CD4-positive, alpha-beta T cell (primary cell): ENCODE results near the gene PID1. TPM values are rescaled to one million over a fixed set of nuclear protein-coding genes. Genes with fewer than 3 reads are reported as not detected.

ENCODE experiments used
- ATAC-seq: fragments of 200-7000 bp; cut with Tn5 transposase; one replicate; pipeline ENCODE4 v1.10.0; 2022; ENCODE audit warnings: mild to moderate bottlenecking; ENCODE audit not compliant: poor library complexity
- CTCF ChIA-PET: fragments of 350-600 bp; sonication (Branson Sonifier 250); formaldehyde crosslinking; loops from one replicate; lab custom pipeline; 2021; ENCODE audit warnings: antibody characterized with exemption, inconsistent platforms; lab: Charles Lee
- POLR2A ChIA-PET: fragments of 350-600 bp; sonication (Branson Sonifier 250); formaldehyde crosslinking; loops from one replicate; lab custom pipeline; 2021; ENCODE audit warnings: antibody characterized with exemption, inconsistent platforms; lab: Charles Lee
- DNase-seq, 14 experiments: peaks; one replicate each; pipeline ENCODE4 v3.0.0-alpha.2; 2013 to 2020; ENCODE audit warnings: mixed read lengths in 2 of 14
- H3K27ac ChIP-seq, 2 donors: one replicate each; pipeline versions ENCODE4 v1.5.1 to v1.7.0; 2013; ENCODE audit warnings: low read length in 2 of 2, low read depth in 1 of 2, mild to moderate bottlenecking in 1 of 2
- H3K27me3 ChIP-seq, 2 experiments: 1 replicate in 1 of 2; 2 replicates in 1 of 2; pipeline versions ENCODE4 v1.6.1 to v1.7.0; 2013; ENCODE audit warnings: low read length in 2 of 2, control low read depth in 1 of 2, mild to moderate bottlenecking in 1 of 2, moderate library complexity in 1 of 2; ENCODE audit not compliant: insufficient read depth in 2 of 2, control insufficient read depth in 1 of 2
- H3K36me3 ChIP-seq: one replicate; pipeline ENCODE4 v1.6.1; 2013; ENCODE audit warnings: low read length, control low read depth; ENCODE audit not compliant: insufficient read depth
- H3K4me1 ChIP-seq: one replicate; pipeline ENCODE4 v1.6.1; 2013; ENCODE audit warnings: low read length, control low read depth; ENCODE audit not compliant: insufficient read depth
- H3K4me3 ChIP-seq: one replicate; pipeline ENCODE4 v1.5.1; 2013; ENCODE audit warnings: mild to moderate bottlenecking, low read length, moderate library complexity
- H3K9me3 ChIP-seq, 2 experiments: 1 replicate in 1 of 2; 2 replicates in 1 of 2; pipeline versions ENCODE4 v1.6.1 to v1.7.0; 2013; ENCODE audit warnings: low read length in 2 of 2, mild to moderate bottlenecking in 2 of 2, control low read depth in 1 of 2, moderate library complexity in 1 of 2; ENCODE audit not compliant: control insufficient read depth in 1 of 2, insufficient read depth in 1 of 2
- H3K27ac Mint-ChIP-seq: one replicate; pipeline ENCODE4 v1.8.0; 2020; ENCODE audit warnings: mixed read lengths
- H3K27me3 Mint-ChIP-seq: one replicate; pipeline ENCODE4 v1.8.0; 2021; ENCODE audit warnings: mixed read lengths
- H3K36me3 Mint-ChIP-seq: one replicate; pipeline ENCODE4 v1.8.0; 2021; ENCODE audit warnings: low read depth, mixed read lengths
- H3K4me1 Mint-ChIP-seq: one replicate; pipeline ENCODE4 v1.8.0; 2021; ENCODE audit warnings: low read depth, mixed read lengths
- H3K4me3 Mint-ChIP-seq: one replicate; pipeline ENCODE4 v1.8.0; 2020; ENCODE audit warnings: mild to moderate bottlenecking, mixed read lengths
- H3K9me3 Mint-ChIP-seq: one replicate; pipeline ENCODE4 v1.8.0; 2020; ENCODE audit warnings: mixed read lengths
- intact Hi-C, 2 experiments: fragments of 100-400 bp; cut with DNase I in 1 of 2; cut with micrococcal nuclease in 1 of 2; formaldehyde crosslinking; loops; one replicate each; pipeline versions ENCODE4 v1.15.1 to v1.9.0; 2023 to 2025; cut with DNase I, micrococcal nuclease
- total RNA-seq, 174 experiments: library from RNA in 2 of 174; stranded (reverse) in 2 of 174; gene quantifications; one replicate each; pipeline ENCODE4 v1.2.3 and lab custom pipeline; 2021 to 2026
- TF ChIP-seq, protein P1 (sequence below): fragments of 200-600 bp; IDR thresholded peaks from one replicate; pipeline ENCODE4 v1.8.0; 2022; ENCODE audit warnings: antibody characterized with exemption, mild to moderate bottlenecking

The PID1 gene
- total RNA-seq, 2 experiments from 2014 or later = 0.38 to 0.53 TPM

DNA sequence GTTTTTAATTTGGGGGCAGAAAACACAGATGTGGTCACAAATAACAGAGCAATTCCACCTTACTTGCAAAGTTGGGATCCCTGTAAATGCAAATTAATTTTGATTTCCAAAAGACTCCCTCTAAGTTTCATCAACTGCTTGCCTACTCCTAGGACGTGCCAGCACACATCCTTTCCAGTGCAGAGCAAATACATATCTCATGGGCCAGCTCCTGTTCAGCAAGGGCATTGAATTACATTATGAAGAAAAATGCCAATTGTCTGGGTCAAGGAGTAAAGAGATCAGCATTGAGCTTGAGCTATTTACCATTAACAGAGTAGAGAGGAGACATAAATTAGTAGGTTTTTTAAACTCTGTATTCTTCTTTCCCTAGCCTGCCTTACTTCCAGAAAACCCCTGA, 18.8 kb downstream of the PID1 start:
- Mint-ChIP-seq H3K27me3 (no peaks in the 10 kb centered on the region), H3K36me3 (no peaks in the 10 kb centered on the region), H3K4me3 (no peak overlapping the region), H3K4me1 (no peaks in the 10 kb centered on the region), H3K27ac (no peak overlapping the region), H3K9me3 (no peaks in the 10 kb centered on the region)
- H3K9me3 ChIP-seq = peaks cover 0 to 3% of the 10 kb centered on the region in 2 experiments
- H3K4me1 ChIP-seq = no peaks in the 10 kb centered on the region
- H3K27ac ChIP-seq = no peak overlapping the region
- H3K36me3 ChIP-seq = no peaks in the 10 kb centered on the region
- no peaks in the 10 kb centered on the region for H3K27me3 ChIP-seq
- ChIA-PET POLR2A (no interaction called here), CTCF (no interaction called here)
- DNase-seq = no peak
- no peak overlapping the region for H3K4me3 ChIP-seq
- intact Hi-C loops = no loop called here
- TF ChIP-seq, protein P1, sequence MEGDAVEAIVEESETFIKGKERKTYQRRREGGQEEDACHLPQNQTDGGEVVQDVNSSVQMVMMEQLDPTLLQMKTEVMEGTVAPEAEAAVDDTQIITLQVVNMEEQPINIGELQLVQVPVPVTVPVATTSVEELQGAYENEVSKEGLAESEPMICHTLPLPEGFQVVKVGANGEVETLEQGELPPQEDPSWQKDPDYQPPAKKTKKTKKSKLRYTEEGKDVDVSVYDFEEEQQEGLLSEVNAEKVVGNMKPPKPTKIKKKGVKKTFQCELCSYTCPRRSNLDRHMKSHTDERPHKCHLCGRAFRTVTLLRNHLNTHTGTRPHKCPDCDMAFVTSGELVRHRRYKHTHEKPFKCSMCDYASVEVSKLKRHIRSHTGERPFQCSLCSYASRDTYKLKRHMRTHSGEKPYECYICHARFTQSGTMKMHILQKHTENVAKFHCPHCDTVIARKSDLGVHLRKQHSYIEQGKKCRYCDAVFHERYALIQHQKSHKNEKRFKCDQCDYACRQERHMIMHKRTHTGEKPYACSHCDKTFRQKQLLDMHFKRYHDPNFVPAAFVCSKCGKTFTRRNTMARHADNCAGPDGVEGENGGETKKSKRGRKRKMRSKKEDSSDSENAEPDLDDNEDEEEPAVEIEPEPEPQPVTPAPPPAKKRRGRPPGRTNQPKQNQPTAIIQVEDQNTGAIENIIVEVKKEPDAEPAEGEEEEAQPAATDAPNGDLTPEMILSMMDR = no peak
- no peak for ATAC-seq

DNA sequence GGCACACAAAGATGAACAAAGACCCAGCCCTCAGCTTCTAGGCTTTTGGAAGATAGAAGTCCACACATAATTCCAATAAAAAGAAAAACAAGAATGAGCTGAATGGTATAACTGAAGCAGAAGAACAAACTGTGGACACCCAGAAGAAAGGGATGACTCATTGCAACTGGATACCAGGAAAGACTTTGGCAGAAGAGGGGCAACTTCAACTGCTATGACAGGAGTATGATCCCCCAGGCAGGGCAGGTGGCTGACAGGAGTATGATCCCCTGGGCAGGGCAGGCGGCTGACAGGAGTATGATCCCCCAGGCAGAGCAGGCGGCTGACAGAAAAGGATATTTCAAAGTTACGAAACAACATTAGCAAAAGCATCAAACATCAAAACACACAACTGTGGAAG, 21.6 kb downstream of the PID1 start:
- TF ChIP-seq, protein P1 = no peak
- Mint-ChIP-seq H3K4me1 (no peaks in the 10 kb centered on the region), H3K4me3 (no peak overlapping the region), H3K36me3 (no peaks in the 10 kb centered on the region), H3K27ac (no peak overlapping the region), H3K27me3 (no peaks in the 10 kb centered on the region), H3K9me3 (no peaks in the 10 kb centered on the region)
- H3K4me3 ChIP-seq = no peak overlapping the region
- ChIA-PET POLR2A (no interaction called here), CTCF (no interaction called here)
- intact Hi-C loops = no loop called here
- H3K4me1 ChIP-seq = no peaks in the 10 kb centered on the region
- H3K27me3 ChIP-seq = no peaks in the 10 kb centered on the region
- no peaks in the 10 kb centered on the region for H3K36me3 ChIP-seq
- DNase-seq (no peak), ATAC-seq (no peak)
- H3K27ac ChIP-seq = no peak overlapping the region
- peaks cover 0 to 3% of the 10 kb centered on the region in 2 experiments for H3K9me3 ChIP-seq

DNA sequence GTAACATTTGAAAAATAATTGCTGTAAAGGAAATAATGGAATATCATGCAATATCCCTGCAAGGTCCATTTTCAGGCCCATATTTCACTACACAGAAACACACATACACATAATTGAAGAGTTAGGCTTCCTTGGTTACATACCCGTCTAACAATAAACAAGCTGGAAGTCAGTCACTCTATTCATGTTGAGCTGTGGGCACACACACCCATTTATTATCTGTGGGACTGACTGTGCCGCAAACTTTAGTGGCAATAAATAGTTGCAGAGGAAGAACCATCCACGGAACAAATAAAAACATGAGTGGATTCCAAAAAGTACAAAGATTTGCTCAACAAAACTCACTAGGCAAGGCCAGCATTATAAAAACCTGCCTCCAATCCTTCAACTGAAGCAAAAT, 24.8 kb downstream of the PID1 start:
- POLR2A ChIA-PET = no interaction called here
- intact Hi-C loops = no loop called here
- no peaks in the 10 kb centered on the region for H3K4me1 Mint-ChIP-seq
- Histone ChIP-seq H3K36me3 (no peaks in the 10 kb centered on the region), H3K4me3 (no peak overlapping the region), H3K27me3 (no peaks in the 10 kb centered on the region), H3K4me1 (no peaks in the 10 kb centered on the region), H3K9me3 (peaks cover 3 to 6% of the 10 kb centered on the region in 2 experiments), H3K27ac (no peak overlapping the region)
- no peak for ATAC-seq
- DNase-seq = no peak
- TF ChIP-seq, protein P1 = no peak
- peaks cover 11% of the 10 kb centered on the region for H3K9me3 Mint-ChIP-seq
- H3K4me3 Mint-ChIP-seq = no peak overlapping the region
- CTCF ChIA-PET = no interaction called here
- no peaks in the 10 kb centered on the region for H3K27me3 Mint-ChIP-seq
- no peak overlapping the region for H3K27ac Mint-ChIP-seq
- H3K36me3 Mint-ChIP-seq = no peaks in the 10 kb centered on the region
